Stimulated activated CD4-positive, alpha-beta T cell treated with anti-CD3 and anti-CD28 coated beads, Interleukin-2, amount 100 ng/mL, for 4 hours (primary cell): Measurements from ENCODE around the gene HIGD1A.
"Not testable (repeated sequence)": the region's sequence is repeated elsewhere in the genome, so short reads cannot be mapped to it uniquely, and the experiment has no call there.

Experiments
- DNase-seq: peaks from one replicate; pipeline ENCODE4 v3.0.0-alpha.2; 2020; ENCODE audit warnings: low read depth

The HIGD1A gene

DNA sequence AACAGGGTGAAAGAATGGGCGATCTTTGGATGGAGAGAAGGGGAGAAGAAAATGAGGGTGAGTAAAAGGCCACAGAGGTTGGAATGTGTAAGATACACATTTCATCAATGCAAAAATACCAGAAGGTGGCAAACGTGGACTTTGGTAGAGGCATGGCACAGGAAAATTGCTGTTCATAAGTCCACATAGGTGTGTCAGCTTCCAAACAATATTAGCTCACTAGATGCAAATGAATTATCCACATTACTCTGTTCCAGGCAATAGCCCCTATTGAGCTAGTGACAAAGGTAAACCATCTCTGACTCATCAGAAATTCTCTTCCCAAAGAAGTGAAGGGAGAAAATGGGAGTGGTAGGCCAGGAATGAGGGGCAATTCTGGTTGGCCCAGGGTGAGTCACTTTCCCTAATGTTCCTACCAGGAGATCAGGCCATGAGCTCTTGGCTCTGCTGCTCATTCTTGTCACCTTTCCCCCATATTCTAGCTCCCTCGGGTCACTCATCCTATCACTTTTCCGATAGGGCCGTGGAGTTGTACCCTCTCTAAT, 24.9 kb upstream of the HIGD1A start:
- no peak for DNase-seq

DNA sequence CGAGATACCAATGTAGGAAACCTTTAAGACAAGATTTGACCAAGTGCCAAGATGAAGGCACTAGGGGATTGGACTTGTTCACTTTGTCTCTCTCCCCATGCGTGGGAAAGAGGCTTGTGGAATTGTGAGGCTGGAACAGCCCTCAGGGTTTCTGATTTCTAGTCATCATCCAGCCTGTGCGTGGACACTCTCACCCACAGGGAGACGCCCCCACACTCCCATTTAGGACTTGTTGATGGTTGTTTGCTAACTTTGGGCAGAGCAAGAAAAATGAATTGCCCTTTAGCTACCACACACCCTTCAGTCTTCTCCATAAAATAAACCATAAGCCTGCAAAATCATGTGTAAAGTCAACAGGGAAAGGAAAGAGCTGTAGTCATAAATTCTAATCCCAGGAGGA, 23.4 kb upstream of the HIGD1A start:
- DNase-seq: no peak

DNA sequence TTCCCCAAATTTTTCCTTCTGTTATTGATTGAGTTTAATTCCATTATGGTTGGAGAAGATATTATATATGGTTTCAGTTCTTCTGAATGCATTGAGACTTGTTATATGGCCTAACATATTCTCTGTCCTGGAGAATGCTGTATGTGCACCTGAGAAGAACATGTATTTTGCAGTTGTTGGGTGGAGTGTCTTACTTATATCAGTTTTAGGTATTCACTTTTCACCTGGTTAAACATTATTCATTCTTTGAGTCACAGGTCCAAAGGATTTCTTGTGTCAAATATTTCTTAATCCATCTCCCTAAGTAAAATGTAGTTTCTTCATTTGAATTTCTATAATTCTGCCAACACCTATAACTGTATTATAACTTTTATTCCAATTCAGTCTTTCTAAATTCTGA, 22.7 kb upstream of the HIGD1A start:
- DNase-seq: no peak

- no peak for DNase-seq
Measured at GRCh38 chr3:42826141-42826540, 21.9 kb upstream of the HIGD1A start.

- no peak for DNase-seq
Measured at GRCh38 chr3:42823351-42823750, 19.1 kb upstream of the HIGD1A start.

DNA sequence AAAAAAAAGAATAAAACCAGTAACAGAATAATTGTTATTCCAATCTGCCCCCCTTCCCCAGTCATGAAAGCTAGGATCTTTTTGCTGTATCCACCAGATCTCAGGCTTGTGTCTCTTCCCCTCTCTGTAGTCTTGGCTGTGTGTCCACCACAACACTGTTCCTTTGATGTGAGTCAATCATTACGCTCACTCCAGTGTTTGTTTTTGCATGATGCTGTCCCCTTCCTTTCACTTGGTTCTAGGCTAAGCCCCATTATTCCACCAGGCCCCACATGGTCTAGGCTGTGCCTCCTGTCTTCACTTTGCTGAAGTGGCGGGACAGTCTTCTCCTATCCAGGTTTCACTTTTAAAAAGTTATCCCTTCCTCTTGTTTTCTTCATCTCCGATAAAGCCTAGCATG, 18.5 kb upstream of the HIGD1A start:
- DNase-seq: no peak

DNA sequence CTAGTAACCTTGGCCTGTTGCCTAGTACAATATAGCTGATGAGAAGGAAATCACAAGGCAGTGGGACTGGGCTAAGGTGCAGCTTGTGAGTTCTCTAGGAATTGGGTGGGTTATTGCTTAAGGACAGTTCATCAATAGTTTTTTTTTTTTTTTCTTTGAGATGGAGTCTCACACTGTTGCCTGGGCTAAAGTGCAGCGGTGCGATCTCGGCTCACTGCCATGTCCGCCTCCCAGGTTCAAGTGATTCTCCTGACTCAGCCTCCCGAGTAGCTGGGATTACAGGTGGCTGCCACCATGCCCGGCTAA, 16.4 kb upstream of the HIGD1A start:
- no peak for DNase-seq

DNA sequence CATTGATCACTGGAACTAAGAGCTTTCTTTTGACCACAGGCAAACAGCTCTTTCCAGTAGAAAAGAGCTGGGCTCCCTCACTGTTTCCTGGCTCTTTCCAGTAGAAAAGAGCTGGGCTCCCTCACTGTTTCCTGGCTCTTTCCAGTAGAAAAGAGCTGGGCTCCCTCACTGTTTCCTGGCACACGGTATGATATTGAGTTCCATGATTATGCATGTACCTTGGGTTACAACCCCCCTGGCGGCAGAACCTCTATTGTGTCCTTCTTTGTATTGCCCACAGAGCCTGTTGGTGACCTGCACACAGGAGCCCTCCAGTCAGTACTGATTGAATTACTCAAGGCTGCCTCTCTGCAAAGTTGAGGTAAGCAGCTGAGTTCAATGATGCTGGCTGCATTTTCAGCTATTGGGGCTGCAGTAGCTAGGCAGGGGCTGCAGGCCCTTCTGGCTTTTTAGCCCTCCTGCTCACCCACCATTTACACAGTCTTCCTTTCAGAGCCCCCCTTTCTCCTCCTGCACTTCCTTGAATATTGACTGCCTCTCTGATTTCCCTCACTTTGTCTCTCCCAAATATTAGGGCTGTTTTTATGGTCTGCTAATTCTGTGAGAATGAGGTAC, 15.2 kb upstream of the HIGD1A start:
- no peak for DNase-seq

DNA sequence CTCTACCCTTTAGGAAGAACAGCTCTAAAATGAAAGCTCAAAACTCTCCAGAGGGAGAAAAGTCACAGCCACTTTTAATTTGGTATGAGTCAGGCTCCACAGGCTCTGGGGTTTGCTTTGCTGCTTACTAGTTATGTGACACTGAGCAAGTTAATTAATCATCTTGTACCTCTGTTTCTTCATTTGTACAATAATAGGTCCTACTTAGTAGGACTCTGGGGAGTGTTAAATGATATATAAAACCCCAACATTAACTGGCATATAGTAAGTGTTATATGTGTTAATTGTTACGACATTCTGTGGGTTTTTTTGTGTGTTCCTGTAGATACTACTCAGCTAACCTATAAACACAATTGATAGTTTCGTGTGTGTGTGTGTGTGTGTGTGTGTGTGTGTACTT, 11.5 kb upstream of the HIGD1A start:
- DNase-seq: no peak

DNA sequence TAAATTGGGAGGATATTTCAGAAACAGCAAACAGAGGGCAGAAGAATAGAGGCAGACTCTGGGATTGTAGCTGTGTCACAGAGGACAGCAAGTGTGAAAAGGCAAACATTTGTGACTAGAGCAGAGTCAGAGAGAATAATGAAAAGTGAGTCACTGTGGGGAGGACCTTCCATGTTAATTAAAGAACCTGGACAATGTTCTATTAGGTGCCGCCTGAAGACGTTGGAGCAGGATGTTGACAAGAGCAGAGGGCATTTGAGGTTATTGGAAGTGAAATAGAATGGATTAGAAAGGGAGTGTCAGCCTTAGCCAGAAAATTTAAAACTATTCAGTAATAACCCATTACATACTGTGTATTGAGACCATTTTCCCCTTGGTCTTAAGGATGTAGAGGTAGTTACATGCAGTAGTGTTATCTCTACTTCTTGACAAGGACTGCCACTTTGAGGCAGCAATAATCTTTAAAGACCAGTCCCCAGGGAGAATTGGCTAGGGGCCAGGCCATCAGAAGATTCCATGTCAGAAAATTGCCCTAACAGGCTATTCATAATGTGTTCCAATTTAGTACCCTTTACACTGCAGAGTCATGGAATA, 10.7 kb upstream of the HIGD1A start:
- no peak for DNase-seq

DNA sequence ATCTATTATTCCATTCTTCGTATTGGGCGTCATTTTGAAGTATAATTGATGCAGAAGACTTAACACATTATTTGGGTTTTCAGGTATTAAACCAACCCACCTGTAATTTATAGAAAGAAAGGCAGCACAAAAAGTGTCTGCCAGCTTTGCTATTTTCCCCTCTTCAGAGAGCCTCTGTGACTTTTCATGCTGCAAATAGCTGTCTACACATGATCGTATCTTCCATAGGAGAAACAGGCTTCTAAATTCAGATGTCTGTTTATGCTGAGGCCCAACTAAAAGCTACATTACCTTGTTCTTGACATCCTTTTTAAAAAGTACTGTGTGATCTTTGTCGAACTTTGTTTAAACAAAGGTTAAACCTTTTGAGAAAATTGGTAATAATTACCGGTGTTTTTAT, 10.0 kb upstream of the HIGD1A start:
- no peak for DNase-seq

DNA sequence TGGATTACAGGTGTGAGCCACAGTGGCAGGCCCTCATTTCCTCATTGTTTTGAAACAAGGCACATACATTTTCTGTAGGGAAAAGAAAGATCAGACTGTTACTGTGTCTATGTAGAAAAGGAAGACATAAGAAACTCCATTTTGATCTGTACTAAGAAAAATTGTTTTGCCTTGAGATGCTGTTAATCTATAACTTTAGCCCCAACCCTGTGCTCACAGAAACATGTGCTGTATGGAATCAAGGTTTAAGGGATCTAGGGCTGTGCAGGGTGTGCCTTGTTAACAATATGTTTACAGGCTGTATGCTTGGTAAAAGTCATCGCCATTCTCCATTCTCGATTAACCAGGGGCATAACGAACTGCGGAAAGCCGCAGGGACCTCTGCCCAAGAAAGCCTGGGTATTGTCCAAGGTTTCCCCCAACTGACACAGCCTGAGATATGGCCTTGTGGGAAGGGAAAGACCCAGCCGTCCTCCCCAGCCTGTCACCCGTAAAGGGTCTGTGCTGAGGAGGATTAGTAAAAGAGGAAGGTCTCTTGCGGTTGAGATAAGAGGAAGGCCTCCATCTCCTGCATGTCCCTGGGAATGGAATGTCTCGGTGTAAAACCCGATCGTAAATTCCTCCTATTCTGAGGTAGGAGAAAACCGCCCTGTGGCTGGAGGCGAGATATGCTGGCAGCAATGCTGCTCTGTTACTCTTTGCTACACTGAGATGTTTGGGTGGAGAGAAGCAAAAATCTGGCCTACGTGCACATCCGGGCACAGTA, 7.0 kb upstream of the HIGD1A start:
- DNase-seq: not testable (repeated sequence)

GRCh38 chr3:42810706-42811105, 6.4 kb upstream of the HIGD1A start:
- DNase-seq: not testable (repeated sequence)

GRCh38 chr3:42809202-42809601, 4.9 kb upstream of the HIGD1A start, which contains the start of gene ACKR2:
TSS of gene ACKR2 (plus strand) at chr3:42809445. CDS start at chr3:42864503, 55,058 bp downstream.
- no peak for DNase-seq

GRCh38 chr3:42807929-42808328, 3.6 kb upstream of the HIGD1A start:
- DNase-seq: no peak

- DNase-seq: no peak
Measured at GRCh38 chr3:42805141-42805821, 991 bp upstream of the HIGD1A start.

GRCh38 chr3:42804831-42805132, 492 bp upstream of the HIGD1A start:
- DNase-seq: no peak

DNA sequence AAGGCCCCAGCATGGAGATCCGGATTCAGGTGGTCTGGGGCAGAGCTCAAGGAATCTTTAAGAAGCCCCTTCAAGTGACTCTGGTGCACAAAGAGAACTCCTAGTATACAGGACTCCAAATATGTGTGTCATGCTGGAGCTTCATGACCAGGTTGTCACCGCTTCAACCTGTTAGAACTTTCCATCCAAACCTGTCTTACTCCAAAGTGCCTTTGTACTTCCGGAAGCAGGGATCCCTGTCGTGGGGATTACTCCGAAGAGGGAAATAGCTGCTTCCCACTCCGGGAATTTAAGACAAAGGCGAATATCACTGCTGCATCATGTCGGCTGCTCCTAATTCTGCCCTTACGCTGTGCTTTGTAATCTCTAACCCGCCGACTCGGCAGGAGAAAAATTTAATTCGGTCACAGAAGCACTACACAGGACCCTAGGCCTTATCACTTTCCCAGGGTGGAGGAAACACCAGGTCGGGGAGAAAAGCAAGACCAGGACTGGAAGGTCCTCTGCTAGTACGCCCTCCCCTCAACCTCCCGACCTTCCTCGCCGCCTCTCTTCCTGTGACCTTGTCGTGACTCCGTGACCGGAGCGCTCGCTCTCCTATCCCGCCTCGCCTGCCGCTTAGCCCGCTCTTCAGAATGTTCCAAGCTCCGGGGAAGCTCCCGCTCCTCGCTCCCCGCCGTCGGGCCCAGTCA, 730 bp downstream of the HIGD1A start:
- DNase-seq: peak; percentile 8

GRCh38 chr3:42802876-42803413, 1.3 kb downstream of the HIGD1A start:
- DNase-seq: no peak

- DNase-seq: no peak
Measured at GRCh38 chr3:42801784-42802183, 2.5 kb downstream of the HIGD1A start.

DNA sequence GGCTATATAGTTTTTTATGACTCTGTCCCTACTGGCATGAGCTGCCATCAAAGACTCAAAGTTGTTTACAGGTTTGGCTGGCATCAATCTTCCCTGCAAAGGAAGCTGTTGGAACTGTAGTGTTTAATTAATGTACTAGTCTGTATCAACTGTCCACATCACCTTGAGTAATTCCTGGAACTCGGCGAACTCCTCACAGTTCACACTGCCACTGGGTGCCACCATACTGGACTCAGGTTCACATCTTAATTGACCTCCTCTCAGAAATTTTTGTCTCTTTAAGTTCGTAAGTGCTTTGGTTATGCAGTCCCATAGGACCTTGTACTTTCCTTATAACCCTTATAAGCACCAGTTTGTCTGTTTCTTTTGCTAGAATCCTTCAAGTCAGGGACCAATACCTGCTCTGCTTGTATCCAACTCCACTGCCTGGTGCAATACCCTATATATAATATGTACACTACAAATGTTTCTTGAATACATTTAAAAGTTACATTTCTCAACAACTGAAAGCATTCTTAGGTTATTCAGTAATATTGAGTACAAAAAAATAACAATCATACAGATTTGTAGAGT, 3.2 kb downstream of the HIGD1A start:
- no peak for DNase-seq

DNA sequence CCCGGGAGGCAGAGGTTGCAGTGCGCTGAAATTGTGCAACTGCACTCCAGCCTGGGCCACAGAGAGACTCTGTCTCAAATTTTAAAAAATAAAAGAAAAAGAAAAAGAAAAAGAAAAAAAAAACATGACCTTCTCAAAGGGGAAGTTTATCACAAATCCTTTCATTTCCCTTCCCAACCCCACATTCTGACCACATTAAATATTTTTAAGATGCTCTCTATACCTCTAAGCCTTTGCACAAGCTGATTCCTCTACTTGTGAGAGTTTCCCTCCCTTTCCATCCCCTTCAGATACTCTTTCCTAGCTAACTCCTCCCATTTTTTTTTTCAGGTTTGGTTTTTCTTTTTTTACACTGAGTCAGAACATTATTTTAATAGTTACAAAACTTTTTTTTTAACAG, 4.0 kb downstream of the HIGD1A start:
- DNase-seq: no peak
